Measurements from ENCODE around the gene NDRG4. TPM values are rescaled to one million over a fixed set of nuclear protein-coding genes. Genes with fewer than 3 reads are reported as not detected.

The NDRG4 gene
- total and polyA plus RNA-seq, 2 of the 13 experiments (the other 11 are each of a cell fraction or from before 2014, with no cell fraction given) = 1.7 to 2.7 TPM

DNA sequence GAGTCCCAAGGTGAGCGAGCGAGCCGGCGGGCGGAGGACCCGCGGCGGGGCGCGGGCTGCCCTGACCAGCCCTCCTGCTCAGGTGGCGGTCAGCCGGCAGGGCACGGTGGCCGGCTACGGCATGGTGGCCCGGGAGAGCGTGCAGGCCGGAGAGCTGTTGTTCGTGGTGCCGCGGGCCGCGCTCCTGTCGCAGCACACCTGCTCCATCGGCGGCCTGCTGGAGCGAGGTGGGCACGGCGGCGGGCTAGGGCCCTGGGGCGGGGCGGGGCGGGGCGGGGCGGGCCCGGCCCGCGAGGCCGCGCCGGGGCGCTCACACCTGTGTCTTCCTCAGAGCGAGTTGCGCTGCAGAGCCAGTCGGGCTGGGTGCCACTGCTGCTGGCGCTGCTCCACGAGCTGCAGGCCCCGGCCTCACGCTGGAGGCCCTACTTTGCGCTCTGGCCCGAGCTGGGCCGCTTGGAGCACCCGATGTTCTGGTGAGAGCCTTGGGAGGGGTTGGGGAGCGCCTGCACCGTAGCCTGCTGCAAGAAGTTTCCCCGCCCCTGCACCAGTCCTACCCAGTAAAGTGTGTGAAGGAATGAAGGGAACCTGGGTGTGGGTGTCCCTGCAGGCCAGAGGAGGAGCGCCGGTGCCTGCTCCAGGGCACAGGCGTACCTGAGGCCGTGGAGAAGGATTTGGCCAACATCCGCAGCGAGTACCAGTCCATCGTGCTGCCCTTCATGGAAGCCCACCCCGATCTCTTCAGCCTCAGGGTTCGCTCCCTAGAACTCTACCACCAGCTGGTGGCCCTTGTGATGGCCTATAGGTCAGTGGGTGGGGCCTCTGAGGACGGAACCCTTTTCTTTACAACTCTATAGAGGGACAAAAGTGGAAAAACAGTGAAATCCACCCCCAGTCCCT, 16.2 kb downstream of the NDRG4 start (continued):
- TF ChIP-seq CSRNP2 (CRISPR knock-in tag; conservative IDR thresholded peaks at IDR 0.05; ENCODE audit: low read depth) (peak; percentile 86; the same call in 1 of the 2 replicates), ZNF430 (CRISPR knock-in tag; IDR thresholded peaks at IDR 0.05) (no peak; the same call in 1 of the 2 replicates), ARID4A (CRISPR knock-in tag; IDR thresholded peaks at IDR 0.05; ENCODE audit: borderline replicate concordance) (peak; percentile 36; the same call in 1 of the 2 replicates), CBX5 (CRISPR knock-in tag; IDR thresholded peaks at IDR 0.05; ENCODE audit: borderline replicate concordance) (no peak), SP5 (CRISPR knock-in tag; IDR thresholded peaks at IDR 0.05; ENCODE audit: borderline replicate concordance, low read depth) (no peak; the same call in 1 of the 2 replicates), SNAPC2 (CRISPR knock-in tag; IDR thresholded peaks at IDR 0.05) (no peak), ZNF589 (CRISPR knock-in tag; conservative IDR thresholded peaks at IDR 0.05) (peak; percentile 33), ZNF383 (CRISPR knock-in tag; IDR thresholded peaks at IDR 0.05; ENCODE audit: borderline replicate concordance) (no peak)
- TF ChIP-seq, protein P1, sequence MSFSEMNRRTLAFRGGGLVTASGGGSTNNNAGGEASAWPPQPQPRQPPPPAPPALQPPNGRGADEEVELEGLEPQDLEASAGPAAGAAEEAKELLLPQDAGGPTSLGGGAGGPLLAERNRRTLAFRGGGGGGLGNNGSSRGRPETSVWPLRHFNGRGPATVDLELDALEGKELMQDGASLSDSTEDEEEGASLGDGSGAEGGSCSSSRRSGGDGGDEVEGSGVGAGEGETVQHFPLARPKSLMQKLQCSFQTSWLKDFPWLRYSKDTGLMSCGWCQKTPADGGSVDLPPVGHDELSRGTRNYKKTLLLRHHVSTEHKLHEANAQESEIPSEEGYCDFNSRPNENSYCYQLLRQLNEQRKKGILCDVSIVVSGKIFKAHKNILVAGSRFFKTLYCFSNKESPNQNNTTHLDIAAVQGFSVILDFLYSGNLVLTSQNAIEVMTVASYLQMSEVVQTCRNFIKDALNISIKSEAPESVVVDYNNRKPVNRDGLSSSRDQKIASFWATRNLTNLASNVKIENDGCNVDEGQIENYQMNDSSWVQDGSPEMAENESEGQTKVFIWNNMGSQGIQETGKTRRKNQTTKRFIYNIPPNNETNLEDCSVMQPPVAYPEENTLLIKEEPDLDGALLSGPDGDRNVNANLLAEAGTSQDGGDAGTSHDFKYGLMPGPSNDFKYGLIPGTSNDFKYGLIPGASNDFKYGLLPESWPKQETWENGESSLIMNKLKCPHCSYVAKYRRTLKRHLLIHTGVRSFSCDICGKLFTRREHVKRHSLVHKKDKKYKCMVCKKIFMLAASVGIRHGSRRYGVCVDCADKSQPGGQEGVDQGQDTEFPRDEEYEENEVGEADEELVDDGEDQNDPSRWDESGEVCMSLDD (CRISPR knock-in tag; IDR thresholded peaks at IDR 0.05; ENCODE audit: borderline replicate concordance) = no peak
